Activated gamma-delta T cell (primary cell): ENCODE results near the gene CACNG6.
"Not testable (repeated sequence)": the region's sequence is repeated elsewhere in the genome, so short reads cannot be mapped to it uniquely, and the experiment has no call there.

Source experiments
- DNase-seq: peaks from one replicate; lab custom pipeline; 2025; lab: John Stamatoyannopoulos, UW

CACNG6 gene

DNA sequence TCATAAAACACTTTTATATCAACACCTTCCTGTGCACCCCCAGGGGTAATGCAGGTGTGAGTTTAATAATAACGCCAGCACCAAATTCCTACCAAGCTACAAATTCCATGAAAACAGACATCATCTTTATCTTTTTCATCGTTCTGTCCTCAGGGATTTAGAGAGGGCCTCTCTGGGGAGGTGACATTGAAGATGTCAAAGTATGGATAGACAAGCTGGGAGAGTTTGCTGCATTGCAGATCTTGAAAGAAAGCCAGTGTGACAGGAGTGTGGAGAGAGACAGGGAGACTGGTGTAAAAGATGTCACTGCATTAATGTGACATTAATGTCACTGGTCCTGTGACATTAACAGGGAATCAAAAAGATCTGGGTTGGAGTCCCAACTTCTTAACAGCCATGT lies 10.1 kb downstream of the CACNG6 start:
- no peak for DNase-seq

DNA sequence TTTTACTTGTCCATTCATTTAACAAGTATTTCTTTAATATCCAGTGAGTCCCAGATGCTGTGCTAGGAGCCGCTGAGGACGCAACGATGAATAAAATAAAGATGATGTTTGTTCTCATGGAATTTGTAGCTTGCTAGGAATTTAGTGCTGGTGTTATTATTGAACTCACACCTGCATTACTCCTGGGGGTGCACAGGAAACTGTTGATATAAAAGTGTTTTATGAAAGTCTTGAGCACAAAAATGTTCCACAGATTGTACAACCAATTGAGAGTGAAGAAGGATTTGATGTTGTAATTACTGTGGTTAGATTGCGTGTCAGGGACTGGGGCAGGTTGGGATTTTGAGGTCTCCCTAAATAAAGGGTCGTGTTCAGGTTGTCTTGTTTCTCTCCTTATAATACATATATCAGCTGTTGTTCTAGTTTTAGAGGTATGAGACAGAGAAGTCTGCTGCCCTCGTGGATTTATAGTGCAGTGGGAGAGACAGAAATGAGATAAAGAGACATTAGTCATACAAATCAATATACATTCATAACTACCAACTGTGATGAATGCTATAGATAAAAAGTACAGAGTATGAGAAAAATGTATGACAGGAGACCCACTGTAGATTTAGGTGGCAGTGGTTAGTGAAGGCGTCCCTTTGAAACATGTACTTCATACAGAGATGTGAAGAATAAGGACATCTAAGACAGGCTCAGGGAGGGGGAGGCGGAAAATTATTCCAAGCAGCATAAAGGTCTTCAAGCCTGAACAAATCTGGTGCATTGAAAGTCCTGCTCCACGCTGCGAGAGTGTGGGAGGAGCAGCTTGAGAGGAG lies 11.3 kb downstream of the CACNG6 start:
- no peak for DNase-seq

DNA sequence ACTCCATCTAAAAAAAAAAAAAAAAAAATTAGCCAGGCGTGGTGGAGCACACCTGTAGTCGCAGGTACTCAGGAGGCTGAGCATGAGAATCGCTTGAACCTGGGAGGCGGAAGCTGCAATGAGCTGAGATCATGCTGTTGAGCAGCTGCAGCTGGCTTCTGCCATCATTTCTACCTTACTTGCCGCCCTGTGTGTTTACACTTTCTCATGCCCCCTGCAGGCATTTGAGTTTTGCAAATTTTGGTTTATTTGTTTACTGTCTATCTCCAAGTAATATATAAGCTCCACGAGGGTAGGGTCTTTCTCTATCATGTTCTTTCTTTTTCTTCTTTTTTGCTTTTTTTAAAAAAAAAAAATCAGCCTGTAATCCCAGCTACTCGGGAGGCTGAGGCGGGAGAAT lies 18.0 kb downstream of the CACNG6 start:
- DNase-seq, result no peak

DNA sequence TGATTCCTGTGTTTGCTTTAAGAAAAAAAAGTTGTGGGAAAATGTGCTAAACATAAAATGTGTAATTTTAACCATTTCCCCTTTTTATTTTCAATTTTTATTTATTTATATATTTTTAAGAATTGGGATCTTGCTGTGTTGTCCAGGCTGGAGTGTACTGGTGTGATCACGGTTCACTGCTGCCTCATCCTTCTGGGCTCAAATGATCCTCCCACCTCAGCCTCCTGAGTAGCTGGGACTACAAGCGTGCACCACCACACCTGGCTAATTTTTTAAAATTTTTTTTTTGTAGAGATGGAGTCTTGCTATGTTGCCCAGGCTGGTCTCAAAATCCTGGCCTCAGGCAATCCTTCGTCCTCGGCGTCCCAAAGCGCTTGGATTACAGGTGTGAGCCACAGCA lies 19.0 kb downstream of the CACNG6 start:
- DNase-seq, result no peak

DNA sequence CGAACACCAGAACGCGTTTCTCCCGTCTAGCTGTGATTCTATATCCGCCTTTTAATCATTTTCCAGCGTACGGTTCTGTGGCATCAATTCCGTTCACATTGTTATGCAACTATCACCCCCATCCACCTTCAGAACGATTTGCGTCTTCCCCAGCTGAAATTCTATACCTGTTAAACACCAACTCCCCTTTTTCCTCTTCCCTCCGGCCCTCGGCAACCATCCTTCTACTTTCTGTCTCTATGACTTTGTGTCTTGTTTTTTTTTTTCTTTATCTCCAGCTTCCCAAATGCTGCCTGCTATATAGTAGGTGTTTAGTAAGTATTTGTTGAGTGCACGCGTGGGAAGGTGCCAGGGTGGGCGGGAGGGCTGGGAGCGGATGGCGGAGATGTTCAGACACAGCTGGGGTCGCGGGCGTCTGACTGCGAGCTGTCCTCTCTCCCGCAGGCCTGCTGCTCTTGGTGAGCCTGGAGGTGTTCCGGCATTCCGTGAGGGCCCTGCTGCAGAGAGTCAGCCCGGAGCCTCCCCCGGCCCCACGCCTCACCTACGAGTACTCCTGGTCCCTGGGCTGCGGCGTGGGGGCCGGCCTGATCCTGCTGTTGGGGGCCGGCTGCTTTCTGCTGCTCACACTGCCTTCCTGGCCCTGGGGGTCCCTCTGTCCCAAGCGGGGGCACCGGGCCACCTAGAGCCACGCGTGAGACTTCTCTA lies 20.2 kb downstream of the CACNG6 start:
- no peak for DNase-seq

DNA sequence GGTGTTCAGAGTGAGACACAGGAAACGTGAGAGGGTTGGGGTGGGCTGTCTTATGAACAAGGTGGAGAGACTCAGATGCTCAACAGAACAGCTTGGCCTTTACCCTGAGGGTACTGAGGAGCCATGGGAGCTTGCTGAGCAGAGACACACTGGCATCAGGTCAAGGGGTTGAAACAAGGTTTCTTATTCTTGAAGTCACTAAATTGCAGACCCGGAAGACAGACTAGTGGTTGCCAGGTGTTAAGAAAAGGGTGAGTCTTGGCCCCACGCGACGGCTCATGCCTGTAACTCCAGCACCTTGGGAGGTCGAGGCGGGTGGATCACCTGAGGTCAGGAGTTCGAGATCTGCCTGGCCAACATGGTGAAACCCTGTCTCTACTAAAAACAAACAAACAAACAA lies 22.4 kb downstream of the CACNG6 start:
- DNase-seq, result no peak

DNA sequence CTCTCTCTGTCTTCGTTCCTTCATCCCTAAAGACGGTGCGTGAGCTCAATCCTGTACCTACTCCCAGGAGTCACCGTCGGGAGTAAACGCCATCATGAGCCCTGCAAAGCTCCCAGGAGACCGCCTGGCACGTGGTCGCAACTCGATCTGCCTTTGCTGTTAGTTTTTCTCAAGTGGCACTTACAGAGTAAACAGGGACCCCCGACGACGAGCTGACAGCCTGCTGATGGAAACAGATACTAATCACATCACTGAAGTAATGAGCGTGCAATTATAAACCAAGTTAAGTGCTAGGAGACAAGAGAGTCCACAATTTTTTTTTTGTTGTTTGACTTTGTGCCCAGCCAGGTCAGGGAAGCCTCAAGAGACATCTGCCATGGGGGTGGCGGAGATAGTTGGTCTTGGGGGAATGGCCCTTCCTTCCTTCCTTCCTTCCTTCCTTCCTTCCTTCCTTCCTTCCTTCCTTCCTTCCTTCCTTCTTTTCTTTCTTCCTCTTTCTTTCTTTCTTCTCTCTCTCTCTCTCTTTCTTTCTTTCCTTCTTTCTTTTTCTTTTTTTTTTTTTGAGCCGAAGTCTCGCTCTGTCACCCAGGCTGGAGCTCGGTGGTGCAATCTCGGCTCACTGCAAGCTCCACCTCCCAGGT lies 23.6 kb downstream of the CACNG6 start:
- no peak for DNase-seq

DNA sequence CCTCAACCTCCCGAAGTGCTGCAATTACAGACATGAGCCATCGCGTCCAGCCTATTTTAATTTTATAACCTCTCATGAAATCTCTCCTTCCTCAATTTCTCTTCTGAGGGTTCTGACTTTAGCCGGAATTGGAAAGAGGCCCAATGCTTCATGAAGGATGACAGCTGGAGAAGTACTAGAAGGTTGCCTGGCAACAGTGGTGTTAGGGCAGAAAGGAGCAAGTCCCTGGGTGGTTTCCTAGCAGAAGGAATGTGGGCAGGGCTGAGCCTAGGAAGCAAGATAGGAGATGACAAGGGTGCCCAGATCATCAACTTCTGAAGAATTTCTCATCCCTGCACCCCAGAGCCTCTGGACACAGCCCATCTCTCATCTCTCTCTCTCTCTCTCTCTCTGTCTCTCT lies 25.8 kb downstream of the CACNG6 start:
- no peak for DNase-seq

DNA sequence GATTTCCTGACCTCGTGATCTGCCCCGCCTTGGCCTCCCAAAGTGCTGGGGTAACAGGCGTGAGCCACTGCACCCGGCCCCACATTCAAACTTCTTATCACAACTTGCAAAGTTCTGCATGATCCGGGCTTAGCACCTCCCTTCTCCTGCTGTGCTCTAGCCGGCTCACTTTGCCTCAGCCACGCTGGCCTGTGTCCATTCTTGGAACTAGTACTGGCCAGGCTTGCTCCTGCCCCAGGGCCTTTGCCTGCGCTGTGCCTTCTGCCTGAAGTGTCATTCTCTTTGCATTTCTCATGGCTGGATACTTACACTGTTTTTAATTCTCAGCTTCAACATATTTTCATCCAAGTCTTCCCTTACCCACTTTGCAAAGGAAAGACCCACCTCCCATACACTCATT lies 29.9 kb downstream of the CACNG6 start:
- DNase-seq, result no peak

DNA sequence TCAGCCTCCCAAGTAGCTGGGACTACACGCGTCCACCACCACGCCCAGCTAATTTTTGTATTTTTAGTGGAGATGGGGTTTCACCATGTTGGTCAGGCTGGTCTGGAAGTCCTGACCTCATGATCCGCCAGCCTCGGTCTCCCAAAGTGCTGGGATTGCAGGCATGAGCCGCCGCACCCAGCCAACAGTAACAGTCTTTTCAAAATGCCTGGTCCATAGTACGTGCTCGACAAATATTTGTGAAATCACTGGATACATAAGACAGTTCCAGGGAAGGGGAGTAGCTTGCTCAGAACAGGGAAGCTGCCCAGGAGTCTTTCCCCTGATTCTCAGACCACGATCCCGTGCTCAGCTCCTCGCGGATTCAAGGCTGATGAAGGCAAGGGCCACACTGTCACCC lies 30.5 kb downstream of the CACNG6 start:
- no peak for DNase-seq

DNA sequence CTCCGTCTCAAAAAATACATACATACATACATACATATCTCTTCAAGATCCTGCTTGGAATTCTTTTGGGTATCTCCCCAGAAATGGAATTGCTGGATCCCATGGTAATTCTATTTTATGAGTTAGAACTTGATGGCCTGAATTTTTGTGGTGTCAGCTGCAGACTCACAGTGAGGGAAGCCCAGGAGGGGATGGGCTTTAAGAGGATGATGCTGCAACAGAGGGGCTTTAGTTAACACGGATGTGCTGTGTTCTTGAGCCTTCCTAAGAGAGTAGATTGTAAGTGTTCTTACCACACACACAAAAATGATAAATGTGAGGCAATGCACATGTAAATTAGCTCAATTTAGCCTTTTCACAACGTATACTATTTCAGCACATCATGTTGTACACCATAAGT lies 31.8 kb downstream of the CACNG6 start:
- DNase-seq, result no peak

DNA sequence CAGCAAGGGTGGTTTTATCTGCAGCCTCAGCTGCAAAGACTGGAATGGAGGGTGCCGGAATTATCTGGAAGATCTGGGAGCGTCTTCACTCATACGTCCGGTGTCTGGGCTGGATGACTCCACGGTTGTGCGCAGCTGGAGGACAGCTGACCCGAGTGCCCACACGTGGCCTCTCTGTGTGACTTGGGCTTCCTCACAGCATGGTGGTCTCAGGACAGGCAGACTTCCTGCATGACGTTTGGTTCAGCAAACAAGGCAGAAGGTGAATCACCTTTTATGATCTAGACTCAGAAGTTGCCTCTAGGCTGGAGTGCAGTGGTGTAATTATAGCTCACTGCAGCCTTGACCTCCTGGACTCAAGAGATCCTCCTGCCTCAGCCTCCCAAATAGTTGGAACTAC lies 33.2 kb downstream of the CACNG6 start:
- DNase-seq, result no peak

DNA sequence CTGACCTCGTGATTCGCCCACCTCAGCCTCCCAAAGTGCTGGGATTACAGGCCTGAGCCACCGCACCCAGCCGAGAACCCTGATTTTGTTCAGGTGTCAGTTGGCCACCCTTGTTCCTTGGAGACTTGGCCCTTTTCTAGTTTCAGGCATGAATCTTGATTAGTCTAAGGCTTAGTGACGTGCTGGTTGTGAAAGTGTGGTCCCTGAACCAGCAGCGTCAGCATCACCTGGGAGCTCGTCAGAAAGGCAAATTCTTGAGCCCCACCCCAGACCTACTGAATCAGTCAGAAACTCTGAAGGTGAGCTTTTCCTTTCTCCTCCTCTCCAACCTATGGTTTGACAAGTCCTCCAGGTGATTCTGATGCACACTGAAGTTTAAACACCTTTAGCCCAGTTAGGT lies 35.2 kb downstream of the CACNG6 start:
- DNase-seq, result no peak

DNA sequence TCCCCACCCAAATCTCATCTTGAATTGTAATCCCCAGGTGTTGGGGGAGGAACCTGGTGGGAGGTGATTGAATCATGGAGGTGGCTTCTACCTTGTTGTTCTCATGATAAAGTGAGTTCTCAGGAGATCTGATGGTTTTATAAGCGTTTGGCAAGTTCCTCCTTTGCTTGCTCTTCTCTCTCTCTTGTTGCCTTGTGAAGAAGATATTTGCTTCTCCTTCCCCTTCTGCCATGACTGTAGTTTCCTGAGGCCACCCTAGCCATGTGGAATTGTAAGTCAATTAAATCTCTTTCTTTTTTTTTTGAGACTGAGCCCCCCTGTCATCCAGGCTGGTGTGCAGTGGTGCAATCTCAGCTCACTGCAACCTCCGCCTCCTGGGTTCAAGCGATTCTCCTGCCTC lies 37.9 kb downstream of the CACNG6 start:
- DNase-seq, result no peak

DNA sequence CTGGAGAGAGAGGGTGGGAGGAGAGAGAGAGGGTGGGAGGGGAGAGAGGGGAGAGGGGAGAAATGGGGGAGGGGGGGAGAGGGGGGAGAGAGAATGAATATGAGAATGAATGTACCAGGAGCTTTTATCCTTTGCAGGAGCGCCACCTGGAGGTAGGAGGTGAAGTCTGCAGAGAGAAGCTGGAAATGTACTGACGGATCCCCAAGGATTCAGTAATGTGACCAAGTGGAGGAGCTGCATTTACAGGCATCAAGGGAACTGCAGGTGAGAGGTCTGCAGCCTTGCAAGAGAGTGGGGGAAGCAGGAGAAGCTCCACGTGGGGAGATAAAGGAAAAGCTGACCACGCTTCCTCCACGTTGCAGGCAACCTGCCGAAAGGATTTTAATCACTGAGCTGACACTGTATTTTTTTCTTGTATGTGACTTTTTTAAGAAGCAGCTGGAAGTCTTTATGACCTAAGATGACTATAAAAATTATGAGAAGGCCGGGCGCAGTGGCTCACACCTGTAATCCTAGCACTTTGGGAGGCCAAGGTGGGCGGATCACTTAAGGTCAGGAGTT lies 38.6 kb downstream of the CACNG6 start:
- no peak for DNase-seq

DNA sequence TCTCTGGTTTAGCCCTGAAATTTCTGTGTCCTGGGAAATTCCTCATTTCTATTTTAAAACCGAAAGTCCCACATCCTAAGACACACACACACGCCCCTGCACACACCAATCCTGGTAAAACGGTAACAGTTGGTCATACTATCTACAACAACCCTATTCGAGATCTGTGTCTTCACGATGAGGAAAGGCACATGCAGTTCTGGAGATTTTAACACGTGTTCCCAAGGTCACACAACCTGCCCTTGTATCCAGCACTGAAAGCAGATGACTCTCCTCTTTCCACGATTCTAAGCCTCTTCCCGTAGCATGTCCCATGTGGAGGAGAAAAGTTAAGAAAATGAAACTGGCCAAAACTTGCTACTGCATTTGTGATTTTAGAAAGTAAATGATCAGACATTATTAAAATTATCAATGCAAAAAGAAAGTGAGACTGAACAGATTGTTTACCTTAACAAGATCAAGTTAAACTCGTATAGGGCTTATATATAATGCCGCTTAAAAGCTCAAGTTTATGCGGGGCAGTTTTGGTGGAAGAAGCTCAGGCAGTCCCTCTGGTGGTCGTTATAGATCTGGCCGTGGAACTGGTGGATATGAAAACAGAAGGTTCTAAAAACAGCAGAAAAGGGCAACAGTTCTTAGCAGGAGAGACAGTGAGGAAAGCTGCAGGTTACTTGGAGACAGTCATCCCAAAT lies 39.6 kb downstream of the CACNG6 start:
- DNase-seq, result no peak

DNA sequence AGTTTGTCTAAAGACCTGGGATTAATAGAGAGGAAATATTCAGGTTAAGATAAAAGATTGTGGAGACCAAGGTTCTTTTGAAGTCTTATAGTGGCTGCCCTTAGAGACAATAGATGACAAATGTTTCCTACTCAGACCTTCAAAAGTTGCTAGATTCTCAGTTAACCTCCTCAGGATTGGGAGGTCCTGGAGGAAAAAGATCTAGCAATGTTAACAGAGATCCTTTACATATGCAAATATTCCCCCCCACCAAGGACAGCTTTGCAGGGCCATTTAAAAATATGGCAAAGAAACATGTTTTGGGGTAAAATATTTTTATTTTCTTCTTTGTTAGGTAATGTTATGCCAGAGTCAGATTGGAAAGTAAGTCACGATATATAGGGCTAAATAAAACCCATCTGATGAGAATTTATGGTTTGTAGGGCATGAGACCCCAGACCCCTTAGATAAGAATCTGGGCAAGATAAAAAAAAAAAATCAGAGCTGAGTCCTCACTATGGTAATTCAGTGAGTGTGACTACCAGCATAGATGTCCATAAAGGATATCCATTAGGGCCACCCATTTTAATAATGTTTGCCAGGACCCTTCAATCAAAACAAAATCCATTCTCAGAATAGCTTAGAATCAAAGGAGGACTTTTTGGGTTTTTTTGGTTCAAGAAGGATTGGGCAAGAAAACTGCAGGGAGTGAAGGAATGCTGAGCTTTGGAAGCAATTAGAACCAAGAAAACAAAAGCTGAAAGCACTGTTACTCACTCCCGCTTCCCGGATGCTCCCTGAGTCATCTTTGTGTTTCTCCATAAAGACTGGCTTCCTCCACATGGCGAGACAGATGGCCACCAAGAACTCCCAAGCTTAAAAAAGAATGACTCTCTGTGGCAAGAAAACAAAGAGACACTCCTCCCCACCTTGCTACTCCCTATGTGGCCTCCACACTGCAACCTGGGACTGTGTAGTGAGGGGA lies 44.1 kb downstream of the CACNG6 start:
- no peak for DNase-seq

DNA sequence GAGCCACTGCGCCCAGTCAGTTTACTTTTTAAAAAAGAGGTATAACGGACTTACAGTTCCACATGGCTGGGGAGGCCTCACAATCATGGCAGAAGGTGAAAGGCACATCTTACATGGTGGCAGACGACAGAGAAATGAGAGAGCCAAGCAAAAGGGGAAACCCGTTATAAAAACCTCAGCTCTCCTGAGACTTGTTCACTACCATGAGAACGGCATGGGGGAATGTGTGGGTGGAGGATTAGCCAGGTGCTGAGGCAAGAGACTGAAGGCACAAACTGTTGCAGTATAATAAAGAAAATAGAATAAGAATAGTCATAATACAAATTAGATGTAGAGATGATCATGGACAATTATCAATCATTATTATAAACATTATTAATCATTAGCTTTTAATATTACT lies 45.1 kb downstream of the CACNG6 start:
- DNase-seq, result not testable (repeated sequence)

DNA sequence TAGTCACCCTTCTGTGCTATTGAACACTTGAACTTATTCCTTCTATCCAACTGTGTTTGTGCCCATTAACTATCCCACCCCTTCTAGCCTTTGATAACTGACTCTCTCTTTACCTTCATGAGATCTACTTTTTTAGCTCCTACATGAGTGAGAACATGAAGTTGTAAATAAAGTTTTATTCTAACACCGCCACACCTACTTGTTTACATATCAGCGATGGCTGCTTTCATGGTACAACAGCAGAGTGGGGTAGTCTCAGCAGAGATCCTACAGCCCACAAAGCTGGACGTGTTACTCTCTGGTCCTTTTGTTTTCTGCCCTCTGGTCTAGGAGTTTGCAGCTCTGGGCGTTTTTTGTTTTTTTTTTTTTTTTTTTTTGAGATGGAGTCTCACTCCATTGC lies 48.6 kb downstream of the CACNG6 start:
- no peak for DNase-seq

DNA sequence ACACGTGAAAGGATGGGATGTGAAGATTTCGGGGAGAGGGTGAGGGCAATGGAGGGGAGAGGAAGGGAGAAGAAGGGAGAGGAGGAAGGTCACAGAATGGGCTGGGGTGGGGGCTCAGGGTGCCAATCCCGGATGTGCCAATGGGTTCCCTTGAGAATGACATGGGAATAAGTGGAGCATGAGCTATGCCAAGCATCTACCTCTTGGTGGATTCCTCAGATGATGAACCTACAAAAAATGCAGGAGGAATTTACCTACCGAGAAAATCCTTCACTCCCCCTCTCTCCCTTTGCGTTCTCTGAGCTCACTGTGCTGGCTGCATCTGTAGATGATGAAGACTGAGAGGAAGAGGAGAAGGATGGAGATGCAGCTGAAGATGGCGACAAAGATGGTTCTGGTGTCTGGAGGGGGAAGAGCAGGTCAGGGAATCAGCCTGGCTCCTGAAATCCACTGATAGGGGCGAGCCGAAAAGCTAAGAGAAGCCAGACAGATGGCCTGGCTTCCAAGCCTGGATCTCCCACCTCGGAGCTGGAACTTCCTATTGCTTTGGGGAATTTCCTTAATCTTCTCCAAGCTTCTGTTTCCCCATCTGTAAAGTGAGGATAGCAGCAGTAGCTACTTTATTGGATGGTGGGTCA lies 50.7 kb downstream of the CACNG6 start:
- no peak for DNase-seq

DNA sequence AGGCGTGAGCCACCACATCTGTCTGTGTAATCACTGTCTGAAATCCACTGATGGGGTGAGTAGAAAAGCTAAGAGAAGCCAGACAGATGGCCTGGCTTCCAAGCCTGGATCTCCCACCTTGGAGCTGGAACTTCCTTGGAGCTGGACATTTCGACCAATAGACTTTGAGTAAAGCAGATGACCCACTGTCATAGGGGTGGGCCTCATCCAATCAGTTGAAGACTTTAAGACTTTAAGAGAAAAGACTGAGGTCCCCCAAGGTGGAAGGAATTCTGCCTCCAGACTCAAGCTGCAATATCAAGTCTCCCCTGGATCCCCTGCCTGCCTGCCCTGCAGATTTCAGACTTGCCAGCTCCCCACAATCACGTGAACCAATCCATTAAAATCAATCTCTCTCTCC lies 51.6 kb downstream of the CACNG6 start:
- DNase-seq, result no peak
